GDM1 (cell line): ENCODE measurements around the gene FETUB.
"Not testable (repeated sequence)": the region's sequence is repeated elsewhere in the genome, so short reads cannot be mapped to it uniquely, and the experiment has no call there.

Experiments
- DNase-seq: peaks from one replicate; lab custom pipeline; 2025; lab: John Stamatoyannopoulos, UW

The FETUB gene

GRCh38 chr3:186679151-186679550, 39.0 kb downstream of the FETUB start:
- no peak for DNase-seq

- no peak for DNase-seq
These were observed 40.7 kb downstream of the FETUB start for GRCh38 chr3:186680869-186681268.

- DNase-seq = no peak
These were observed 42.6 kb downstream of the FETUB start for GRCh38 chr3:186682812-186683211.

GRCh38 chr3:186683979-186684378, 43.8 kb downstream of the FETUB start:
- DNase-seq = no peak

- DNase-seq = not testable (repeated sequence)
These were observed 46.3 kb downstream of the FETUB start for GRCh38 chr3:186686475-186686874.

GRCh38 chr3:186687120-186687651, 47.0 kb downstream of the FETUB start:
- no peak for DNase-seq

GRCh38 chr3:186690304-186690703, 50.1 kb downstream of the FETUB start:
- not testable (repeated sequence) for DNase-seq

GRCh38 chr3:186691676-186692075, 51.5 kb downstream of the FETUB start:
- no peak for DNase-seq

- no peak for DNase-seq
These were observed 53.6 kb downstream of the FETUB start for GRCh38 chr3:186693843-186694242.

- no peak for DNase-seq
These were observed 54.3 kb downstream of the FETUB start for GRCh38 chr3:186694288-186695032.

- DNase-seq = no peak
These were observed 56.3 kb downstream of the FETUB start for GRCh38 chr3:186696522-186696921.

GRCh38 chr3:186697510-186697909, 57.3 kb downstream of the FETUB start:
- DNase-seq = no peak

GRCh38 chr3:186700267-186700666, 60.1 kb downstream of the FETUB start:
- no peak for DNase-seq

GRCh38 chr3:186702451-186702850, 62.3 kb downstream of the FETUB start:
- not testable (repeated sequence) for DNase-seq
